Measurements from ENCODE around the gene XXYLT1. TPM values are rescaled to one million over a fixed set of nuclear protein-coding genes. Genes with fewer than 3 reads are reported as not detected.

The XXYLT1 gene
- total RNA-seq, 2 experiments from 2014 or later = 17.2 to 19.6 TPM

- H3K79me2 ChIP-seq (ENCODE audit: insufficient read depth, low read depth, low read length) = no peaks in the 10 kb centered on the region
- CTCF ChIA-PET (ENCODE audit: unreplicated experiment) = no interaction called here
- H3K9me3 ChIP-seq (ENCODE audit: low read length) = no peaks in the 10 kb centered on the region
- no peaks in the 10 kb centered on the region for H4K20me1 ChIP-seq (ENCODE audit: insufficient read depth, low read length)
- H2AFZ ChIP-seq (ENCODE audit: low read length) = no peak overlapping the region
- BruUV-seq (replicated peaks) = no TSS peak
- POLR2A ChIA-PET = interaction anchor here (1.3 to 1.9 kb wide), 2 partner anchors 14 to 27 kb away, joined by 6 to 7 read pairs; no protein-coding TSS in a partner anchor
- H3K4me3 ChIP-seq (ENCODE audit: low read depth, low read length, poor library complexity, severe bottlenecking) = no peak overlapping the region
- DNase-seq (ENCODE audit: low spot score) = no peak
- peaks cover 38% of the 10 kb centered on the region for H3K36me3 ChIP-seq (ENCODE audit: insufficient read depth, low read length)
- no peak overlapping the region for H3K27ac ChIP-seq (ENCODE audit: low read depth, low read length, poor library complexity, severe bottlenecking)
- no peaks in the 10 kb centered on the region for H3K9me2 ChIP-seq (ENCODE audit: insufficient read depth, low read length)
- H3K4me1 ChIP-seq (ENCODE audit: insufficient read depth, low read length, poor library complexity, severe bottlenecking) = no peaks in the 10 kb centered on the region
- TF ChIP-seq EZH2phosphoT487 (IDR thresholded peaks at IDR 0.05; ENCODE audit: borderline replicate concordance, low read depth, low read length) (no peak), CTCF (conservative IDR thresholded peaks at IDR 0.05; ENCODE audit: low read length) (no peak)
- intact Hi-C loops (cut with micrococcal nuclease; ENCODE audit: unreplicated experiment) = no loop called here
- no peak overlapping the region for H3K4me2 ChIP-seq (ENCODE audit: low read length)
Observed at GRCh38 chr3:195306369-195306768, 35.4 kb upstream of the XXYLT1 start.

DNA sequence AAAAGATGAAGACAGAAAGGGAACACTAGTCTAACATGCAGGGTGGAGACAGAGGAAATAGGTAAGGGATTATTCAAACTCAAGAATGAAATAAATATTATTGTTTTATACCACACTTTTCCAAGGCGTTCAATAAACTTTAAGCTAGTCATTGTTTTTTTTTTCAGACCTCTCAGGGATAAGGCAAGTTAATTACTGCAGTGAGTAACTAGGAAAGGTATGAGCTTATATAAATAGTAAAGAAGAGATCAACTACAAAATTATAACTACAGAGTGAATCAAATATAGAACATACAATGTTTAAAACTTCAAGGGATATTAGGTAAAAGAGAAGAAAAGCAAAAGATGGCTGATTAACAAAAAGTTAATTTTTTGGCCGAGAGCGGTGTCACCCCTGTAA lies 31.5 kb upstream of the XXYLT1 start:
- TF ChIP-seq CTCF (conservative IDR thresholded peaks at IDR 0.05; ENCODE audit: low read length) (no peak), EZH2phosphoT487 (IDR thresholded peaks at IDR 0.05; ENCODE audit: borderline replicate concordance, low read depth, low read length) (no peak)
- BruUV-seq (replicated peaks) = no TSS peak
- H3K4me2 ChIP-seq (ENCODE audit: low read length) = no peak overlapping the region
- CTCF ChIA-PET (ENCODE audit: unreplicated experiment) = no interaction called here
- no peaks in the 10 kb centered on the region for H3K9me3 ChIP-seq (ENCODE audit: low read length)
- H3K4me3 ChIP-seq (ENCODE audit: low read depth, low read length, poor library complexity, severe bottlenecking) = no peak overlapping the region
- no peaks in the 10 kb centered on the region for H4K20me1 ChIP-seq (ENCODE audit: insufficient read depth, low read length)
- H2AFZ ChIP-seq (ENCODE audit: low read length) = no peak overlapping the region
- POLR2A ChIA-PET = interaction anchor here (0.6 to 1.9 kb wide), 8 partner anchors 9 to 92 kb away, joined by 3 to 7 read pairs (median 4); no protein-coding TSS in a partner anchor
- no peaks in the 10 kb centered on the region for H3K79me2 ChIP-seq (ENCODE audit: insufficient read depth, low read depth, low read length)
- H3K9me2 ChIP-seq (ENCODE audit: insufficient read depth, low read length) = no peaks in the 10 kb centered on the region
- H3K36me3 ChIP-seq (ENCODE audit: insufficient read depth, low read length) = peaks cover 65% of the 10 kb centered on the region
- H3K4me1 ChIP-seq (ENCODE audit: insufficient read depth, low read length, poor library complexity, severe bottlenecking) = no peaks in the 10 kb centered on the region
- intact Hi-C loops (cut with micrococcal nuclease; ENCODE audit: unreplicated experiment) = no loop called here
- no peak overlapping the region for H3K27ac ChIP-seq (ENCODE audit: low read depth, low read length, poor library complexity, severe bottlenecking)
- DNase-seq (ENCODE audit: low spot score) = no peak

DNA sequence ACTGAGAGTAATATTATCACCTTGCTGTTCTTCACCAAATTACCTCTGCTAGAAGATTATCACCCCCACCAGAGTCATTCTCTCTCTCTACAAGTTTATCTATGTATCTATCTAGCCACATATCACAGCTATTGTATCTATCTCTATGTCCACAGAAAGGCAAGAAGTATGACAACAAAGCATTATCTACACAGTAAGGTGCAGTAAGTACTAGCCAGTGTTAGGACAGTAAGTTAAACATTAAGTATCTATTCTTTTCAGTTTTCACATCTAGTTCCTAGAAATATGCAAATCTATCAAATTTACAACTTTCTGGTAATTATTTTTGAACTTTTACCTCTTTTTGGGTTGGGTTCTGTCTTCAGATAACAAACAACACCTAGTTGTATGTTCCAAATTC lies 26.5 kb upstream of the XXYLT1 start:
- ChIA-PET POLR2A (interaction anchor here (0.6 to 0.9 kb wide), 2 partner anchors 12 to 13 kb away, joined by 3 read pairs; no protein-coding TSS in a partner anchor), CTCF (ENCODE audit: unreplicated experiment) (no interaction called here)
- Histone ChIP-seq H3K79me2 (ENCODE audit: insufficient read depth, low read depth, low read length) (no peaks in the 10 kb centered on the region), H3K4me2 (ENCODE audit: low read length) (no peak overlapping the region), H3K36me3 (ENCODE audit: insufficient read depth, low read length) (peaks cover 69% of the 10 kb centered on the region), H3K9me2 (ENCODE audit: insufficient read depth, low read length) (no peaks in the 10 kb centered on the region), H3K27ac (ENCODE audit: low read depth, low read length, poor library complexity, severe bottlenecking) (no peak overlapping the region), H3K4me1 (ENCODE audit: insufficient read depth, low read length, poor library complexity, severe bottlenecking) (no peaks in the 10 kb centered on the region), H3K9me3 (ENCODE audit: low read length) (no peaks in the 10 kb centered on the region), H2AFZ (ENCODE audit: low read length) (no peak overlapping the region), H4K20me1 (ENCODE audit: insufficient read depth, low read length) (no peaks in the 10 kb centered on the region), H3K4me3 (ENCODE audit: low read depth, low read length, poor library complexity, severe bottlenecking) (no peak overlapping the region)
- intact Hi-C loops (cut with micrococcal nuclease; ENCODE audit: unreplicated experiment) = no loop called here
- BruUV-seq (replicated peaks) = no TSS peak
- TF ChIP-seq EZH2phosphoT487 (IDR thresholded peaks at IDR 0.05; ENCODE audit: borderline replicate concordance, low read depth, low read length) (no peak), CTCF (conservative IDR thresholded peaks at IDR 0.05; ENCODE audit: low read length) (no peak)
- no peak for DNase-seq (ENCODE audit: low spot score)

Measured in OCI-LY7 (cell line).